Endodermal cell (in vitro differentiated cells): ENCODE data around the gene TNKS1BP1. TPM values are rescaled to one million over a fixed set of nuclear protein-coding genes. Genes with fewer than 3 reads are reported as not detected.

ENCODE experiments used
- DNase-seq: peaks from one replicate; pipeline ENCODE4 v3.0.0-alpha.2; 2017
- H3K27ac ChIP-seq: 2 replicates; pipeline ENCODE4 v1.5.1; 2013; ENCODE audit warnings: mild to moderate bottlenecking, low read depth, low read length, moderate library complexity
- H3K27me3 ChIP-seq: 2 replicates; pipeline ENCODE4 v1.6.1; 2013; ENCODE audit warnings: mild to moderate bottlenecking, low read length, moderate library complexity; ENCODE audit not compliant: insufficient read depth, control insufficient read depth, poor library complexity, severe bottlenecking
- H3K36me3 ChIP-seq: 2 replicates; pipeline ENCODE4 v1.7.0; 2013; ENCODE audit warnings: mild to moderate bottlenecking, low read length, moderate library complexity; ENCODE audit not compliant: control insufficient read depth, insufficient read depth
- H3K4me1 ChIP-seq: one replicate; pipeline ENCODE4 v1.7.0; 2013; ENCODE audit warnings: low read length; ENCODE audit not compliant: control insufficient read depth, insufficient read depth
- H3K4me3 ChIP-seq: 2 replicates; pipeline ENCODE4 v1.5.1; 2013; ENCODE audit warnings: mild to moderate bottlenecking, low read length, moderate library complexity
- H3K9ac ChIP-seq: 2 replicates; pipeline ENCODE4 v1.6.1; 2013; ENCODE audit warnings: mild to moderate bottlenecking, low read length, moderate library complexity; ENCODE audit not compliant: poor library complexity, severe bottlenecking; ENCODE audit errors: extremely low read depth
- H3K9me3 ChIP-seq: 2 replicates; pipeline ENCODE4 v1.6.1; 2013; ENCODE audit warnings: mild to moderate bottlenecking, low read length, moderate library complexity; ENCODE audit not compliant: control insufficient read depth
- H3K27ac Mint-ChIP-seq: 2 replicates; pipeline ENCODE4 v1.8.0; 2020; ENCODE audit warnings: mixed read lengths
- H3K27me3 Mint-ChIP-seq: 2 replicates; pipeline ENCODE4 v1.8.0; 2021; ENCODE audit warnings: mild to moderate bottlenecking, mixed read lengths; ENCODE audit not compliant: insufficient read depth
- H3K36me3 Mint-ChIP-seq: 2 replicates; pipeline ENCODE4 v1.8.0; 2020; ENCODE audit warnings: low read depth, mixed read lengths
- H3K4me1 Mint-ChIP-seq: 2 replicates; pipeline ENCODE4 v1.8.0; 2020; ENCODE audit warnings: mixed read lengths
- H3K4me3 Mint-ChIP-seq: 2 replicates; pipeline ENCODE4 v1.8.0; 2020; ENCODE audit warnings: mild to moderate bottlenecking, moderate library complexity, mixed read lengths
- H3K9me3 Mint-ChIP-seq: 2 replicates; pipeline ENCODE4 v1.8.0; 2020; ENCODE audit warnings: mild to moderate bottlenecking, mixed read lengths
- WGBS, 2 experiments: methylation state at CpG; one replicate each; pipeline versions ENCODE4 v1.1.5 to v1.1.7; 2013; ENCODE audit warnings: missing lambda C conversion rate in 2 of 2, mixed read lengths in 1 of 2; ENCODE audit not compliant: insufficient coverage in 1 of 2, insufficient read length in 1 of 2; 5-methylcytosine and 5-hydroxymethylcytosine counted together
- total RNA-seq, 2 donors: library from RNA; stranded (reverse); fragmentation: NEBNext Ultra II Directional in 1 of 2; extraction: Animal tissue kit (Norgen Biotek cat#: 25700) in 1 of 2; gene quantifications; 2 replicates in 1 of 2; 3 replicates in 1 of 2; pipeline ENCODE4 v1.2.1, GENCODE V29; 2021
- TF ChIP-seq, protein P1 (sequence below): fragments of 200-600 bp; sonication (generic); conservative IDR thresholded peaks from 2 replicates; pipeline ENCODE4 v1.5.0; 2021; ENCODE audit warnings: antibody characterized with exemption, mild to moderate bottlenecking

The TNKS1BP1 gene
- total RNA-seq, 2 donors from 2014 or later, result 60.4 to 73.8 TPM

DNA sequence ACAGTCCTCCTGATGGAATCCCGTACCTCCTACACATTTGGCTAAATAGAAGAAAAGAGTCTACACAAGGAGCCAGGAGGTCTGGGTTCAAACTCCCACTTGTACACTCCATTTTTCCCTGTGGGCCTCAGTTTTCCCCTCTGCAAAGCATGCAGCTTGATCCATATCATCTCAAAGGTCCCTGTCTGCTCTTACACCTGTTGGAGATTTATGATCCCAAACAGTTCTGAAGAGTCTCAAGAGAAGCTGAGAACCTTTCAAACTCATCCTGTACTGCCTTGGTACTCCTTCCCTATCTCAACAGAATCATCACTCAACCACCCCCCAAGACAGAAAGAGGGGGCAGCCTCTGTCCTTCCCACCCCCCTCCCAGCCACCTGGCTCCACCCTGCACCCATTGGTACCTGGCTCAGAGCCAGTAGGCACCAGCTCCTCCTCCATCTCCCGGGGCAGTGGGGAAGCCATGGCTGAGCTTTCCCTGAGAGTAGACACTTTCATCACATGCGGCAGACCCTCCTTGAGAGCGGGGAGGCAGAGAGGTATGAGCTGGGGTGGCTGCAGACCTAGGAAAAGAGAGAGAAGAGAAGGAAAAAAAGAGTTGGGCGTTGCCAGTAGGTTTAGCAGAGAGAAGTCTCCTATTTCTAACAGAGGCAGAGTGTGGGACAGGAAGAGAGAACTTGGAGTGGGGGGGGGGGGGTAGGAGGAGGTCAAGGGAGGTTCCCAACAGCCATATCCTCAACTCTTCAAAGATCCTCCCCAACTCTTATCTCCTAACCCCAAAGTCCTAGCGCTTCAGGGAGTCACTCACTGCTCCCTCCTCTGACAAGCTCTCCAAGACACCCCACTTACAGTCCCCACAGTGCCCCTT lies 3.1 kb downstream of the TNKS1BP1 start:
- Histone ChIP-seq H3K4me3 (no peak overlapping the region), H3K9ac (no peak overlapping the region), H3K36me3 (peaks cover 34% of the 10 kb centered on the region), H3K4me1 (peaks cover 26% of the 10 kb centered on the region), H3K27me3 (no peaks in the 10 kb centered on the region), H3K27ac (peak overlapping the region; percentile 32), H3K9me3 (no peaks in the 10 kb centered on the region)
- Mint-ChIP-seq H3K9me3 (no peaks in the 10 kb centered on the region), H3K36me3 (peaks cover 34% of the 10 kb centered on the region), H3K4me3 (peak overlapping the region; percentile 84), H3K27me3 (no peaks in the 10 kb centered on the region), H3K27ac (peak overlapping the region; percentile 83), H3K4me1 (peaks cover 32% of the 10 kb centered on the region)
- TF ChIP-seq, protein P1, sequence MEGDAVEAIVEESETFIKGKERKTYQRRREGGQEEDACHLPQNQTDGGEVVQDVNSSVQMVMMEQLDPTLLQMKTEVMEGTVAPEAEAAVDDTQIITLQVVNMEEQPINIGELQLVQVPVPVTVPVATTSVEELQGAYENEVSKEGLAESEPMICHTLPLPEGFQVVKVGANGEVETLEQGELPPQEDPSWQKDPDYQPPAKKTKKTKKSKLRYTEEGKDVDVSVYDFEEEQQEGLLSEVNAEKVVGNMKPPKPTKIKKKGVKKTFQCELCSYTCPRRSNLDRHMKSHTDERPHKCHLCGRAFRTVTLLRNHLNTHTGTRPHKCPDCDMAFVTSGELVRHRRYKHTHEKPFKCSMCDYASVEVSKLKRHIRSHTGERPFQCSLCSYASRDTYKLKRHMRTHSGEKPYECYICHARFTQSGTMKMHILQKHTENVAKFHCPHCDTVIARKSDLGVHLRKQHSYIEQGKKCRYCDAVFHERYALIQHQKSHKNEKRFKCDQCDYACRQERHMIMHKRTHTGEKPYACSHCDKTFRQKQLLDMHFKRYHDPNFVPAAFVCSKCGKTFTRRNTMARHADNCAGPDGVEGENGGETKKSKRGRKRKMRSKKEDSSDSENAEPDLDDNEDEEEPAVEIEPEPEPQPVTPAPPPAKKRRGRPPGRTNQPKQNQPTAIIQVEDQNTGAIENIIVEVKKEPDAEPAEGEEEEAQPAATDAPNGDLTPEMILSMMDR, result no peak
- no peak for DNase-seq
- WGBS, 2 experiments, result 90 to 100% methylated on average over 2 to 6 of the region's 6 CpGs

DNA sequence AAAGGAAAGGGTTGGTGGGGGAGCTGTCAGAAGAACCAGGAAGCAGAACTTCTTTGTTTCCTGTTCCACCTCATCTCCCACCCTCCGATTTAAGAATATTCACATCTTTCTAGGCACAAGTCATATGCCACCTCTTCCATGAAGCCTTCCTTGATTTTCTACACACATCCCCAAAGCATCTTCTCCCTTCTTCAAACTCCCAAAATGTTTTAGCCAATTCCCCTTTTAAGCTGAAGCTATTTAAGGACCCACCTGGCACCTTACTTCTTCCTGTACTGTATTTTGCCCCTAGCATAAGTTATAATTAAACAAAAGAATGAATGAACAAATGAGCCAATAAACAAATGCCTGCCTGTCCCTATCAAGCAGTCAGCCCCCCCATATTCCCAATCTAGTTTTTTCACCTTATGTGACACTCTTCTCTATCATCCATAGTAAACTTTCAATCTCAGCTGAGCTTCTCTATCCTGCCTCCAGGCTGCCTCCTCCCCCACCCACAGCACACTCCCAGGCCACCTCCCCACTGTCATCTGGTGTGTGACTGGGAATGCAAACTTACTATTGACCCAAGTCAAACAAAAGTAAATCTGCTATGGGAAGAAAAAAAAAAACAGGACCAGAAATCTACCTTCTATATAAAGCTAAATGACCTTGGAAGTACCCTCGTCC lies 3.9 kb downstream of the TNKS1BP1 start:
- TF ChIP-seq, protein P1, result no peak
- Histone ChIP-seq H3K4me1 (peaks cover 26% of the 10 kb centered on the region), H3K4me3 (no peak overlapping the region), H3K27me3 (no peaks in the 10 kb centered on the region), H3K9me3 (no peaks in the 10 kb centered on the region), H3K36me3 (peaks cover 34% of the 10 kb centered on the region), H3K27ac (no peak overlapping the region), H3K9ac (no peak overlapping the region)
- peak overlapping the region; percentile 24 for H3K27ac Mint-ChIP-seq
- no peaks in the 10 kb centered on the region for H3K9me3 Mint-ChIP-seq
- H3K27me3 Mint-ChIP-seq, result no peaks in the 10 kb centered on the region
- no peak overlapping the region for H3K4me3 Mint-ChIP-seq
- DNase-seq, result no peak
- 91 to 100% methylated on average over 2 of the region's 2 CpGs for WGBS, 2 experiments
- H3K4me1 Mint-ChIP-seq, result peaks cover 29% of the 10 kb centered on the region
- H3K36me3 Mint-ChIP-seq, result peaks cover 28% of the 10 kb centered on the region

DNA sequence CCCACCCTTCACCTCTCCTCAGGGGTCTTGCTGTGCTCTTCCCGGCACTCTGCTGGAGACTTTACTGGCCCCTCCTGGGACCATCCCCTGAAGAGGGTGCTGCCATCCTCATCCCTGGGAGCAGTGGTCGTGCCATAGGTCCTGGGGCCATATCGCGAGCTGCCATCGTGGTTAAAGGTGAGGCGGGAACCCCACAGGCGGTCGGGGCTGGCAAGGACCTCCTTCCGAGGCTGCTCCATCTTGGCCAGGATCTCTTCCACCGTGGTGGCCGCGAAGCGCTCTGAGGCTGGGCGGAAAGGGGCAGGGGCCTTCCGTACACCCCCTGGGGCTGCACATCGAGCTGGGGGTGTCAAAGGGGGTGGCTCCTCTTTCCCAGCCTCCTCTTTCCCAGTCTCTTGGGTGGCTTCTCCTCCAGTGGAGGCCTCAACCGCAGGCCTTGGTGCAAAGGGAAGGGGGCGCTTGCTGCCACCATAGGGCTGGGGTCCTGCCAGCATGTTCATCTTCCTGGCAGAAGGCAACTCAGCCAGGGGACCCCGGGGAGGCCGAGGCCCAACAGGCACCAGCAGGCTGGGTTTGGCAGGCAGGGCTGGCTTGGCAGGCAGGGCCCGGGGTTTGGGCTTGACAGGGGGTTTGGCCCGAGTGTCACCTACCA lies 4.6 kb downstream of the TNKS1BP1 start:
- Mint-ChIP-seq H3K4me3 (no peak overlapping the region), H3K9me3 (no peaks in the 10 kb centered on the region), H3K27ac (no peak overlapping the region), H3K36me3 (peaks cover 25% of the 10 kb centered on the region), H3K27me3 (no peaks in the 10 kb centered on the region), H3K4me1 (peaks cover 22% of the 10 kb centered on the region)
- no peak overlapping the region for H3K4me3 ChIP-seq
- no peak overlapping the region for H3K27ac ChIP-seq
- H3K9me3 ChIP-seq, result no peaks in the 10 kb centered on the region
- 95 to 96% methylated on average over 11 to 22 of the region's 22 CpGs for WGBS, 2 experiments
- TF ChIP-seq, protein P1, result no peak
- H3K36me3 ChIP-seq, result peaks cover 32% of the 10 kb centered on the region
- no peaks in the 10 kb centered on the region for H3K27me3 ChIP-seq
- peaks cover 19% of the 10 kb centered on the region for H3K4me1 ChIP-seq
- no peak for DNase-seq
- no peak overlapping the region for H3K9ac ChIP-seq
